ENCODE data around the gene SLC39A8. TPM values are rescaled to one million over a fixed set of nuclear protein-coding genes. Genes with fewer than 3 reads are reported as not detected.

SLC39A8 gene
- total RNA-seq, 1 donor from 2014 or later, result 211 TPM

DNA sequence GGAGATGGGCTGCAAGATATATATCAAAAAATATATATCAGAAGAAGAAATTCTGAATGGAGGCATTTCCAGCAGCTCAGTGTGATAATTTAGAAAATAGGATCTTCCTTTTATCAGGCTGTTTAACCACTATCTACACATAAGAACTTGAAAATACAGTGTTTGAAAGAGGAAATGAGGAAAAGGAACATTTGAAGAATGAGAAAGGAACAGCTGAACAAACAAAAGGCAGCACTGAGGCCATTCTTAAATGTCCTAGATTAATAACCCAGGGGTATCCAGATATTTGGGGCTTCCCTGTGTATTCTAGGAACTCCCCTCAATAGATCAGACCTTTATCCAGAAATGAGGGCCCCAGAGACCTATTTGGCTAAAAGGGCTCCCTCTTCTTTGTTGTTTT, 4.1 kb downstream of the SLC39A8 start:
- H3K9me3 Mint-ChIP-seq (ENCODE audit: unreplicated experiment), result no peaks in the 10 kb centered on the region
- H3K27ac Mint-ChIP-seq (ENCODE audit: unreplicated experiment), result peak overlapping the region; percentile 90
- peaks cover 9% of the 10 kb centered on the region for H3K27me3 Mint-ChIP-seq (ENCODE audit: unreplicated experiment)
- H3K36me3 Mint-ChIP-seq (ENCODE audit: low read depth, unreplicated experiment), result peaks cover 26% of the 10 kb centered on the region
- peaks cover 65% of the 10 kb centered on the region for H3K4me1 Mint-ChIP-seq (ENCODE audit: unreplicated experiment)
- H3K4me3 Mint-ChIP-seq (ENCODE audit: unreplicated experiment), result peak overlapping the region; percentile 99
- TF ChIP-seq CTCF (IDR thresholded peaks at IDR 0.05; ENCODE audit: unreplicated experiment), result no peak
- no peak for DNase-seq (ENCODE audit: low spot score)

GRCh38 chr4:102339018-102339417, 6.3 kb downstream of the SLC39A8 start:
- Mint-ChIP-seq H3K9me3 (ENCODE audit: unreplicated experiment) (no peaks in the 10 kb centered on the region), H3K4me3 (ENCODE audit: unreplicated experiment) (peak overlapping the region; percentile 53), H3K4me1 (ENCODE audit: unreplicated experiment) (peaks cover 68% of the 10 kb centered on the region), H3K36me3 (ENCODE audit: low read depth, unreplicated experiment) (peaks cover 23% of the 10 kb centered on the region), H3K27me3 (ENCODE audit: unreplicated experiment) (no peaks in the 10 kb centered on the region), H3K27ac (ENCODE audit: unreplicated experiment) (peak overlapping the region; percentile 27)
- TF ChIP-seq CTCF (IDR thresholded peaks at IDR 0.05; ENCODE audit: unreplicated experiment), result no peak
- DNase-seq (ENCODE audit: low spot score), result no peak

- Mint-ChIP-seq H3K9me3 (ENCODE audit: unreplicated experiment) (no peaks in the 10 kb centered on the region), H3K4me1 (ENCODE audit: unreplicated experiment) (peaks cover 69% of the 10 kb centered on the region), H3K27ac (ENCODE audit: unreplicated experiment) (no peak overlapping the region), H3K27me3 (ENCODE audit: unreplicated experiment) (no peaks in the 10 kb centered on the region), H3K4me3 (ENCODE audit: unreplicated experiment) (no peak overlapping the region), H3K36me3 (ENCODE audit: low read depth, unreplicated experiment) (peaks cover 23% of the 10 kb centered on the region)
- DNase-seq (ENCODE audit: low spot score), result no peak
- TF ChIP-seq CTCF (IDR thresholded peaks at IDR 0.05; ENCODE audit: unreplicated experiment), result no peak
Measured at GRCh38 chr4:102338405-102338804, 6.9 kb downstream of the SLC39A8 start.

DNA sequence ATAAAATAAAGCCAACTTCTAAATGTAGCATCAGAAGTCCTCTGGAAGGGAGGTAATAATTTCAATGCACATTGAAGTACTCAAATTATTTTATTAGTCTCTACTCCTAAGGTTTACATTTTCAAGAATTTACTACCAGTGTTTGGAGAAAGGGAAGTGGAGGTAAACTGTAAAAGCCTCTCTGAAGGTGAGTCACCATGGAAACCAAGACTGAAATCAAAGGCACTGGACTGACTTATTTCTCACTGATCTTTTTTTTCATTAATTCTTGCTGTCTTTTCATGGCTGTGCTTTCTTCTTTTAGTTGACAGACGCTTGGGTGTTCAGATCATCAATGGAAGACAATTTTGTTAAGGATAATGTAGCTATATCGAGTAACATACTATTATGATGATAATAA, 9.7 kb downstream of the SLC39A8 start:
- TF ChIP-seq CTCF (IDR thresholded peaks at IDR 0.05; ENCODE audit: unreplicated experiment), result no peak
- Mint-ChIP-seq H3K4me1 (ENCODE audit: unreplicated experiment) (peaks cover 62% of the 10 kb centered on the region), H3K27ac (ENCODE audit: unreplicated experiment) (peak overlapping the region; percentile 86), H3K27me3 (ENCODE audit: unreplicated experiment) (no peaks in the 10 kb centered on the region), H3K4me3 (ENCODE audit: unreplicated experiment) (no peak overlapping the region), H3K36me3 (ENCODE audit: low read depth, unreplicated experiment) (peaks cover 33% of the 10 kb centered on the region), H3K9me3 (ENCODE audit: unreplicated experiment) (no peaks in the 10 kb centered on the region)
- DNase-seq (ENCODE audit: low spot score), result no peak

GRCh38 chr4:102334624-102335023, 10.7 kb downstream of the SLC39A8 start:
- H3K36me3 Mint-ChIP-seq (ENCODE audit: low read depth, unreplicated experiment), result peaks cover 29% of the 10 kb centered on the region
- no peak overlapping the region for H3K27ac Mint-ChIP-seq (ENCODE audit: unreplicated experiment)
- no peak overlapping the region for H3K4me3 Mint-ChIP-seq (ENCODE audit: unreplicated experiment)
- TF ChIP-seq CTCF (IDR thresholded peaks at IDR 0.05; ENCODE audit: unreplicated experiment), result no peak
- no peaks in the 10 kb centered on the region for H3K27me3 Mint-ChIP-seq (ENCODE audit: unreplicated experiment)
- no peaks in the 10 kb centered on the region for H3K9me3 Mint-ChIP-seq (ENCODE audit: unreplicated experiment)
- H3K4me1 Mint-ChIP-seq (ENCODE audit: unreplicated experiment), result peaks cover 61% of the 10 kb centered on the region
- DNase-seq (ENCODE audit: low spot score), result no peak

All from endothelial cell (in vitro differentiated cells).